HEK293 (cell line): ENCODE results near the gene SBF2.

Experiments
- CTCF ChIA-PET: fragments of 350-600 bp; formaldehyde crosslinking; extraction: SDS; loops from one replicate; lab custom pipeline; 2021; ENCODE audit warnings: antibody characterized with exemption; lab: Yijun Ruan, JAX
- POLR2A ChIA-PET: fragments of 300-600 bp; formaldehyde crosslinking; extraction: SDS; loops from one replicate; lab custom pipeline; 2020; ENCODE audit warnings: antibody characterized with exemption, inconsistent platforms; lab: Yijun Ruan, JAX
- H3K27ac ChIP-seq: fragments of 200-500 bp; sonication (Bioruptor generic); 2 replicates; pipeline ENCODE4 v1.5.1; 2014; ENCODE audit warnings: low read depth, low read length, control low read depth, inconsistent platforms; ENCODE audit errors: extremely low read depth
- H3K36me3 ChIP-seq, 2 experiments: fragments of 200-500 bp in 1 of 2; sonication (Bioruptor generic) in 1 of 2; 1 replicate in 1 of 2; 2 replicates in 1 of 2; pipeline ENCODE4 v1.5.1; 2014 to 2017; ENCODE audit warnings: inconsistent platforms in 2 of 2, low read length in 2 of 2; ENCODE audit not compliant: control insufficient read depth in 2 of 2, insufficient read depth in 1 of 2
- H3K4me1 ChIP-seq: fragments of 200-500 bp; sonication (Bioruptor generic); 2 replicates; pipeline ENCODE4 v1.5.1; 2014; ENCODE audit warnings: mild to moderate bottlenecking, low read length, inconsistent platforms; ENCODE audit not compliant: control insufficient read depth, insufficient read depth
- H3K4me3 ChIP-seq: 2 replicates; pipeline ENCODE4 v1.5.1; 2011; ENCODE audit warnings: low read depth, mild to moderate bottlenecking, control low read depth, low read length, moderate library complexity
- H3K9me3 ChIP-seq: fragments of 200-500 bp; sonication (Bioruptor generic); 2 replicates; pipeline ENCODE4 v1.5.1; 2014; ENCODE audit warnings: low read depth, low read length, inconsistent platforms; ENCODE audit not compliant: control insufficient read depth, insufficient read depth
- GLIS2 ChIP-seq: fragments of 450-650 bp; formaldehyde crosslinking; IDR thresholded peaks from 2 replicates; pipeline ENCODE4 v1.5.1; 2016; ENCODE audit warnings: missing biosample characterization, missing genetic modification characterization
- HIC1 ChIP-seq: fragments of 450-650 bp; formaldehyde crosslinking; IDR thresholded peaks from 2 replicates; pipeline ENCODE4 v1.5.1; 2016; ENCODE audit warnings: missing biosample characterization, missing genetic modification characterization
- OSR2 ChIP-seq: fragments of 450-650 bp; formaldehyde crosslinking; IDR thresholded peaks from 2 replicates; pipeline ENCODE4 v1.5.1; 2016; ENCODE audit warnings: missing biosample characterization, missing genetic modification characterization
- PATZ1 ChIP-seq: fragments of 450-650 bp; formaldehyde crosslinking; IDR thresholded peaks from 2 replicates; pipeline ENCODE4 v1.5.1; 2016; ENCODE audit warnings: missing biosample characterization, missing genetic modification characterization
- PRDM10 ChIP-seq: fragments of 450-650 bp; formaldehyde crosslinking; IDR thresholded peaks from 2 replicates; pipeline ENCODE4 v1.5.1; 2016; ENCODE audit warnings: missing biosample characterization, missing genetic modification characterization
- SCRT1 ChIP-seq: fragments of 450-650 bp; formaldehyde crosslinking; IDR thresholded peaks from 2 replicates; pipeline ENCODE4 v1.5.1; 2016; ENCODE audit warnings: missing biosample characterization, missing genetic modification characterization, borderline replicate concordance
- ZBTB48 ChIP-seq: fragments of 450-650 bp; formaldehyde crosslinking; IDR thresholded peaks from 2 replicates; pipeline ENCODE4 v1.5.1; 2016; ENCODE audit warnings: missing biosample characterization, missing genetic modification characterization
- ZNF473 ChIP-seq: fragments of 450-650 bp; formaldehyde crosslinking; IDR thresholded peaks from 2 replicates; pipeline ENCODE4 v1.5.1; 2017; ENCODE audit warnings: missing biosample characterization, missing genetic modification characterization
- ZNF518A ChIP-seq: fragments of 450-650 bp; formaldehyde crosslinking; conservative IDR thresholded peaks from 2 replicates; pipeline ENCODE4 v1.5.1; 2016; ENCODE audit warnings: low read depth, missing biosample characterization, missing genetic modification characterization
- ZNF837 ChIP-seq: fragments of 450-650 bp; formaldehyde crosslinking; IDR thresholded peaks from 2 replicates; pipeline ENCODE4 v1.5.1; 2016; ENCODE audit warnings: missing biosample characterization, missing genetic modification characterization

SBF2 gene

GRCh38 chr11:10301656-10302358 is 7.8 kb upstream of the SBF2 start (continued):
- TF ChIP-seq PATZ1 (no peak), ZBTB48 (tag by site-specific recombination) (no peak)

- no peak overlapping the region for H3K4me3 ChIP-seq
- ChIA-PET POLR2A (interaction anchor here (2.5 kb wide), 1 partner anchor 9 kb away, joined by 12 read pairs; no protein-coding TSS in a partner anchor), CTCF (interaction anchor here (1.0 kb wide), 3 partner anchors 9 to 90 kb away, joined by 3 to 5 read pairs (median 4); no protein-coding TSS in a partner anchor)
- TF ChIP-seq PRDM10 (tag by site-specific recombination) (peak; percentile 35; the same call in 1 of the 2 replicates), SCRT1 (tag by site-specific recombination) (no peak), HIC1 (tag by site-specific recombination) (no peak), ZNF837 (no peak), ZNF518A (tag by site-specific recombination) (no peak), OSR2 (tag by site-specific recombination) (peak; percentile 53; the same call in 1 of the 2 replicates), ZNF473 (tag by site-specific recombination) (no peak), GLIS2 (tag by site-specific recombination) (no peak)
- H3K4me1 ChIP-seq = no peaks in the 10 kb centered on the region
- no peaks in the 10 kb centered on the region for H3K36me3 ChIP-seq
- H3K27ac ChIP-seq = no peak overlapping the region
- no peaks in the 10 kb centered on the region for H3K9me3 ChIP-seq
These were observed 4.3 kb upstream of the SBF2 start for GRCh38 chr11:10298342-10298741.
